Activated naive CD4-positive, alpha-beta T cell (primary cell): ENCODE data around the gene ACADVL.
A peak's percentile ranks its signal among the peaks of the same experiment; 100 is the strongest.
"Not testable (repeated sequence)": the region's sequence is repeated elsewhere in the genome, so short reads cannot be mapped to it uniquely, and the experiment has no call there.

Source experiments
- DNase-seq, 4 experiments: peaks; one replicate each; lab custom pipeline; 2025; lab: John Stamatoyannopoulos, UW

ACADVL gene

DNA sequence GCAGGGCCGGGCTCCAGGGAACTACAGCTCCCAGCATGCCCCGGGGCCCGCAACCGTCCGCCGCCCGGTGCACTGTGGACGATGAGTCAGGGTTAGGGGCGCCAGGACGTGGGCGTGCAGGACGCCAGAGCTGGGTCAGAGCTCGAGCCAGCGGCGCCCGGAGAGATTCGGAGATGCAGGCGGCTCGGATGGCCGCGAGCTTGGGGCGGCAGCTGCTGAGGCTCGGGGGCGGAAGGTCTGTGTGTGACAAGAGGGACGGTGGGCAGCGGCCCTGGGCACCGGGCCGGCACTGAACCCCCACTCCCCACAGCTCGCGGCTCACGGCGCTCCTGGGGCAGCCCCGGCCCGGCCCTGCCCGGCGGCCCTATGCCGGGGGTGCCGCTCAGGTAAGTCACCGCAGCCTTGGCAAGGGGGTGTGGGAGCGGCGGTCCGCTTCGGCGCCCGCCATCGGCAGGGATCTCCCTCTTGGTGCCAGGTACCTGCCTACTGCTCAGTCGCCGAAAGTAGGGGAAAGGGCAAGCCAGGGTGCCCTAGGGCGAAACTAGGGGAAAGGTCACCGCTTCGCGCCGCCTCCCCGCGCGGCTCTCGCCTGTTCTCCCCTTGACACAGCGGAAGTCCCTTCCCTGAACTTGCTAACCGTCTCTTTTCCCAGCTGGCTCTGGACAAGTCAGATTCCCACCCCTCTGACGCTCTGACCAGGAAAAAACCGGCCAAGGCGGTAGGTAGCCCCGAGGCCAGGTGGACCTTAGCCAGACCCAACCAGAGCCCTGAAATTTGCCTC, at the start of gene ACADVL, which contains the start of gene DLG4:
TSS of gene ACADVL (plus strand) at position 127 of the 781 bp plus-strand sequence. CDS start at position 174, 47 bp downstream.
TSS of gene DLG4 (minus strand) at position 25 of the 781 bp plus-strand sequence.
- DNase-seq: peak in 3 of 4 experiments; percentile 44 to 65 (median 63)

DNA sequence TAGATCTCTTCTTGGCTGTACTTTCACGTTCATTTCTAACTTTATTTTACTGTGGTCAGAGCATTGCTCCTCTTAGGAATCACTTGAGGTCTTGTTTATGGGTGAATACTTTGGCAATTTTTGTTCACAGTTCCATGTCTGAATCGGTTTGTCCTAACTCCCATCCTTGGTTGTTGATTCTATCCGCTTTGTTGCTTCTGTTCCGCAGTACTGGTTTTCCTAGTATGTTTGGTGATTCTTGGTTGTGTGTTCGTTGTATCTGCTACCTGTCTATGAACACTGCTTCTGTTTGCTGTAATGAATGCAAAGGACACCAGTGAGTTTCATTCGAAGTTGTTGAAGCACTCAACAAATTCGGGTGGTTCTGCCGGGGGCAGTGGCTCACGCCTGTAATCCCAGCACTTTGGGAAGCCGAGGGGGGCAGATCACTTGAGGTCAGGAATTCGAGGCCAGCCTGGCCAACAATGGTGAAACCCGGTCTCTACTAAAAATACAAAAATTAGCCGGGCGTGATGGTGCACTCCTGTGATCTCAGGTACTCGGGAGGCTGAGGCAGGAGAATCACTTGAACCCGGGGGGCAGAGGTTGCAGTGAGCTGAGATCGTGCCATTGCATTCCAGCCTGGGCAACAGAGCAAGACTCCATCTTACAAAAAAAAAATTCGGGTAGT, 47.1 kb upstream of the ACADVL start:
- not testable (repeated sequence) for DNase-seq

DNA sequence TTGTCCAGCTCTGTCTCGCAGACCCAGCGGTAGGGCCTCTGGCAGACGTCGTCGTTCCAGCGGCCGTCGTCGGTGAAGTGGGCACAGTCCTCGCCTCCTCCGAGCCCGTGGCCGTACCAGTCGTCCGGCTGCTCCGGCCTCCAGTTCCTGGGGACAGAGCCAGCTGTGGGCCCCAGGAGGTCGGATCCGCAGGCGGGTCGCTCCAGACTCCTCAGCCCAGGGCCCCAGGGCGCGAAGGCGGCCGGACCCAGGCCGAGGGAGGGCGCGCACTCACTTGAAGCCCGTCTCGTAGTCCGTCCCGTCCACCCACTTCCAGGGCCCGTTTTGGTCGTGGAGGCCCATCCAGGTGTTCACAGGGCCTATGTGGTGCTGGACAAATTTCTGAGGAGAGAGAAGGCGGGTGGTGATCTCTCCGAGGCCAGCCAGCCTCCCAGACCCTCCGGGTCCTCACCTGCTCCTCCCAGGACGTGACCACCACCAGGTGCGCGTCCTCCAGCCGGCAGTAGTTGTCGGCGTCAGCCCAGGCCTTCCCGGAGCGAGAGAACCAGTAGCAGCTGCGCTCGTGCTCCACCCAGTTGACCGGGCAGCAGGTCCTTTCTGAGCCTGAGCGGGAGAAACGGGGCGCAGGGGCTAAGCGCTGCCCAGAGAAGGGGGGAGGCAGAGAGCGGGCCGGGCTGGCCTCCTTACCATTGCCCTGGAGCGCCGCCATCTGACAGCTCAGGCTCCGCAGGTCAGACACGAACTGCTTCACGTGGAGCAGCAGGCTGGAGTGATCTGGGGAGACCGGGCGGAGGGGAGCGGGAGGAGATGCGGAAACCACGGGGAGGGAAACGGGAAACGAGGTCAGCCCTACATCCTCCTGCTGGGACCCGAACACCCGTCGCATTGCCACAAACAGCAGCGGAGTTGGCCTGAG, 45.8 kb upstream of the ACADVL start:
- DNase-seq: peak in 2 of 4 experiments; percentile 9 to 19

DNA sequence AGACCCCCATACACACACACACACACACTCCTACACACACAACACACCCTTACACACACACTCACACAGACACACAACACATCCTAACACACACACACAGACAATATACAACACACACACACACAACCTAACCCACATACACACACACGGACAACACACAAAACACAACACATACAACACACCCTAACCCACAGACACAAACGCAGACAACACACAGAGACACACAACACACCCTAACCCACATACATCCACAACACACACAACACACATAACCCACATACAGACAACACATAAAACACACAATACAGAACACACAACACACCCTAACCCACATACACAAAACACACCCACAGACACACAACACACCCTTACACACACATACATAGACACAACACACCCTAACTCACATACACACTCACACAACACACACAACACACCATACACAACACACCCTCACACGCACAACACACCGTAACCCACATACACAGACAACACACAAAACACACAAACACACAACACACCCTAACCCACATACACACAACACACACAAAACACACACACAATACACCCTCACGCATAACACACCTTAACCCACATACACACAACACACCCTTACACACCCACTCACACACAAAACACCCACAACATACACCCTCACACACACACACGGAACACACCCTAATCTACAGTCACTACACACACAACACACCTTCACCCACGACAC, 45.0 kb upstream of the ACADVL start:
- DNase-seq: no peak

DNA sequence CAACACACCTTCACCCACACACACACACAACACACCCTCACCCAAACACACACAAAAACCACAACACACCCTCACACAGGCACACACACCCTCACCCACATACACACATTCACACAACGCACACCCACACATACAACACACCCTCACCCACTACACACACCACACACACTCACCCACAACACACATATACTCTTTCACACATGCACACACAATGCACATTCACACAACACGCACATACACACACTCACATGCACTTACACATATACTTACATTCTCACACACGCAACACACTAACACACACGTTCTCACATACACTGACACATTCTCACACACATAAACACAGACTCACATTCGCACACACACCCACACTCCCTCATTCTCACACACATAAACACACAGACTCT, 44.4 kb upstream of the ACADVL start:
- DNase-seq: no peak

DNA sequence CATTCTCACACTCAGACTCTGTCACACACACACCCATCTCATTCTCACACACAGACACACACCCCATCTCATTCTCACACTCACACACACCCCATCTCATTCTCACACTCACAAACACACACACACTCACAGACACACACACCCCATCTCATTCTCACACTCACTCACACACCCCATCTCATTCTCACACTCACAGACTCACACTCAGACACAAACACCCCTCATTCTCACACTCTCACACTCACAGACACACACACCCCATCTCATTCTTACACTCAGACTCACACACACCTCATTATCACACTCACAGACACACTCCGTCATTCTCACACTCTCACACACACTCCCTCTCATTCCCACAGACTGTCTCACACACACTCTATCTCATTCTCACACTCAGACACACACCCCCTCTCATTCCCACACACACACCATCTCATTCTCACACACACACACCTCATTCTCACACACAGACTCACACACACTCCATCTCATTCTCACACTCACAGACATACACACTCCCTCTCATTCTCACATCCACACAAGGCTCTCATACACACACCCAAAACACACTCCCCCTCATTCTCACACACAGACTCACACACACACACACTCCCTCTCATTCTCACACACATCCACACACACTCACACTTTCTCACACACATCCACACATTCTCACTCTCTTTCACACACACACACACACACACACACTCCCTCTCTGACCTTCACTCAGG, 43.5 kb upstream of the ACADVL start:
- DNase-seq: no peak

DNA sequence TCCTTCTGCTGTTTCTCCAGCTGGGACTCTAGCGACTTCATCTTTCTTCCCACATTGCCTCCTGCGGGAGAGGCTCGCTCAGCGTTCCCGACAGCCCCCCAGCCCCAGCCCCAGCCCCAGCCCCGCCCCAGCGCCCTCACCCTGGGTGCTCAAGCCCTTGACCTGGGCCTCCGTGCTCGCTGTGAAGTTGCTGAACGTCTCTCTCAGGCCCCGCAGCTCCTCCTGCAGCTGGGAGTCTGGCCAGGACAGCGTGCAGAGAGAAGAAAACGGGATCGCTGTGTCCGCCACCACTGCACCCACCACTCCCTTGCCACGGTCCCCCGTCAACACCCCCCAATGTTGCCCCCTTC, 42.9 kb upstream of the ACADVL start:
- DNase-seq: no peak

DNA sequence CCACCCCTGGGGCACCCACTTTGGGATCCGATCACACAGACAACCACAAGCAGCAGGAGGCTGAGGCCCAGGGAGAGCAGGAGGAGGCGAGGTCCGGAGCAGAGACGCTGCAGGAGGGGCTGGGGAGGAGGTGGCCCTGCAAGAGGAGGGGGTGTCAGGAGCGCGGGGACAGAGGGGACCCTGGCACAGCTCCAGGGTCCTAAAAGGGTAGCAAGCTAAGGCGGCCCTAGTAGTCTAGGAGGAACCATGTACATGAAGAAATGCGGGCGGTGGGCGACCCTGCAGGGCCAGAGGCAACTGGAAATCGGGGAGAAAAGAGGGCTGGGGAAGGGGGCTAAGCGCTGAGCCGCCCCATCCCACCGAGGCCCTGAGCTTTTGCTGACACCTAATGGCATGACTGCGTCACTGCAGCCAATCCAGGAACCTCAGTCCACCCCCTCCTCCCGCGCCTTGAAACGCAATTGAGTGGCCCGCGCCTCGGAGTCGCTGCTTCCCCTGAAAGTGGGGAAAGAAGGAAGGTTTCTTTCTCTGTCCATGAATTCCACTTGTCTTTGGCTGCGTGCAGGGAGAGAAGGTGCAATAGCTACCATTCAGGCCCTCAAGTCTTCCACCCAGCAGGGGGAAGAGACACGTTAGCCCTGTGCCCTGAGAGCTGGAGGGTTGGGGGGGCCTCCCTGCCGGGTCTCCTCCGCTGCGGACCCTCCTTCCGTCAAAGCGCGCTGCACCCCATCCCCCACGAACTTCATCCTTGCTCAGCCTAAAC, 42.4 kb upstream of the ACADVL start:
- DNase-seq: peak in 3 of 4 experiments; percentile 24 to 52 (median 52)

DNA sequence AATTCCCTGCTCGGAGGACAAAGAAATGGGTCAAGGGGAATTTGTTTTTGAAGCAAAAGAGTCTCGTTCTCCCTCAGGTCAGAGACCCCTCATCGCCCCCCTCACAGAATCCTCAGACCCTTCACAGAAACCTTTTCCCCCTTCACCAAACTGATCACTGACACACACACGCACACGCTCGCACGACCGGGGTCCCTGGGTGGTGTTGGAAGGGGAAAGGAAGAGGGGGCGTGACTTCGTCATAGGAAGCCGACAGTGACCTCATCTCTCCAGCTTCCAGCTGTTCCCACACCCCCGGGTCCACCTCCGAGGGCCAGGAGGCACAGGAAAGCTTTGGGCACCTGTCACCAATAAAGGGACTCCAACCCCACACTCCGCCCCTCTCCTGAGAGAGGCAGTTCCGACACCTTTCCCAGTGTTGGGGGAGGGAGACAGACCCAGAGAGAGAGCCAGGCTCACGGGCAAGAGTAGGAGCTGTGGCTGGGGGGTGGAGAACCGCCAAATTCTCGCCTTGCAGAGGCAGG, 41.7 kb upstream of the ACADVL start:
- DNase-seq: no peak

DNA sequence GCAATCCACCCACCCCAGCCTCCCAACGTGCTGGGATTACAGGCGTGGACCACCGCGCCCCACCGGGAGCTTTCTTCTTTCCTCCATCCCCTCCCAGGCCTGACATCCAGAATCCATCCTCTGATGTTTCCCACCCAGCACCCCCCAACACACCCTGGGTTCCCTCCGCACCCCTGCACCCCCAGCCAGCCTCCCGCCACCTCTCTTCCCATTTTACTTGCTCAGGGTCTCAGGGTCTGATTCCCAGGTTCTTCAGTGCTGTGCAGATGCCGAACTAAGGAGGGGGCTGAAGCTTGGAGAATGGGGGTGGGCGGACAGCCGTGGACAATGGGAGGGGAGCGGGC, 40.8 kb upstream of the ACADVL start:
- no peak for DNase-seq

DNA sequence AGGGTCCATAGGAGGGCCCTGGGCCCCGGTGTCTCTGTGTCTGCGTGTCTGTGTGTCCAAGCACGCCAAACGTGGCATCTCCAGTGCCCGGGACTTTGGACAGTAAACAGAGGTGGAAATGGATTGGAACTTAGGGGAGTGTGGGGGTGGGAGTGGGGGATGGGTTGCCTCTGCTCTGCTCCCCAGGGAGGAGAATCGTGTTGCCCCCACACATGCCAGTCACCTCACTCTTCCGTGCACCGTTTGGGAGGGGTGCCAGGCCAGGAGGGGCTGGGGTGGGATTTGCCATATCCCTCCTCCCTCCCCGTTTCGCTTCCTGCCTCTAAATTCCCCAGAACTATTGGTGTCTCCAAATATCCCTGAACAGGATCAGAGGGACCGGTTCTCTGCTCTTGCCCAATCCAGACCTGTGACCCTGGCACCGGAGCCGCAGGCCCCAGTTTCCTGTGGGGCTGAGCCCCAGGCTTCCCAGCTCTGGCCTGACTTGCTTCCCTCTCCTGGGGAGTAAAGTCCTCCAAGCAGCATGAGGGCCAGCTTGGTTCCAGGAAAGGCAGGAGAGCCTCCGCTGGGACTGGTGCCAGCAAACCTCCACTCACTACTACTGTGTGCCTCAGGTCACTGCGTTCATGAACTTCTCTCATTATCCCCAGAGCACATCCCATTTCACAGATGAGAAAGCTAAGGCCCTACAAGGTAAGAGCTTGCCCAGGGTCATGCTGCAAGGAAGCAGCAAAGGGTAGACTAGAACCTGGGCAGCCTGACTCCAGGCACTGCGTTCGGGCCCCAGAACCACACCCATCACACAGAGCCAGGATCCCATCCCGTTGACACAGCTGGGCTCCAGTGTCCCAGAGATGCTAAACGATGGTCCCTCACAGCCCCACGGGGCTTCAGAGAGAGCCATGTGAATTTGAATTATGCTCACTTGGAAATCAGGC, 40.2 kb upstream of the ACADVL start, which contains the start of gene ASGR1:
TSS of gene ASGR1 (minus strand) at position 54 of the 938 bp plus-strand sequence. CDS start 807 bp downstream, outside the sequence.
- DNase-seq: no peak

DNA sequence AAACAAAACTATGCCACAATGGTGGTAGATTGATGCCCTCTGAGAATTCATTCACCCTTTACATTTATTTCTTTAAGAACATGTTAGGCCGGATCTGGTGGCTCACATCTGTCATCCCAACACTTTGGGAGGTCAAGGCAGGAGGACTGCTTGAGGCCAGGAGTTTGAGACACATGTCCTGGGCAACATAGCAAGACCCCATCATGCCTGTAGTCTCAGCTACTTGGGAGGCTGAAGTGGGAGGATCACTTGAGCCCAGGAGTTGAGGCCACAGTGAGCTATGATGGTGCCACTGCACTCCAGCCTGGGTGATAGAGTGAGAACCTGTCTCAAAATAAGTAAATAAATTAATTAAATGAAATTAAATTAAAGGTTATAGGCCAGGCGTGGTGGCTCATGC, 37.6 kb upstream of the ACADVL start:
- not testable (repeated sequence) for DNase-seq

DNA sequence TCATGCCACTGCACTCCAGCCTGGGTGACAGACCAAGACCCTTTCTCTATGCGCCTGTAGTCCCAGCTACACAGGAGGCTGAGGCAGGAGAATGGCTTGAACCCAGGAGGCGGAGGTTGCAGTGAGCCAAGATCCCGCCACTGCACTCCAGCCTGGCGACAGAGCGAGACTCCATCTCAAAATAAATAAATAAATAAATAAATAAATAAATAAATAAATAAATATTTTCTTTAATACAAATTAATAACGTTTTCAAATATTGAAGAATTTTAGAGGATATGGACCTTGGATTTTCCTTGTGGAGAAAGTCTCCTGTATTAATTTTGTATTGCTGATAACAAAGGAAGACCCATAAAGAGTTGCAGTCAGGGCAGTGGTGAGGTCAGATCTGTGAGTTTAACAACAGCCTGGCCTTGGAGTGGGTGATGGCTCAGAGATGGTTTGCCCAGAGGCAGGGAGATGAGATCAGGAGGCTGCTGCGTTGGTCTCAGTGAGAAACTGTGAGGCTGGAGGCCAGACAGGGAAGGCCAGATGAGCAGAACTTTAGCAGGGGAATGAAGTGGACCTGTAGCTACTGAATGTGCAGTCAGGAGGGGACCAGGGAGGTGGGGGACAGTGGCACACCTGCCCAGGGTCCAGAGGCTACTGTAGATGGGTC, 36.2 kb upstream of the ACADVL start:
- no peak for DNase-seq

DNA sequence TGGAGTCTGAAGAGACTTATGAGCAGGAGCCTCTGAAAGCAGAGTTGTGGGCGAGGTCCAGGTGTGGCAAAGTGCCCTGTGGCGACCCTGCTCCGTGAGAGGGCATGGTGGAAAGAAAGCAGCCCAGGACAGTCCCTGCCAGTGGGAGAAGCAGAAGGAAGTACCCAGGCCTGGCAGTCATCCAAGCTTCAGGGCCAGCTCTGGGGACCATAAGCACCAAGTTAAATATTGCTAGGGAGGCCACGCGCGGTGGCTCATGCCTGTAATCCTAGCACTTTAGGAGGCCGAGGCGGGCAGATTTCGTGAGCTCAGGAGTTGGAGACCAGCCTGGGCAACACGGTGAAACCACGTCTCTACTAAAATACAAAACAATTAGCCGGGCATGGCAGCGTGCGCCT, 35.6 kb upstream of the ACADVL start:
- DNase-seq: no peak

DNA sequence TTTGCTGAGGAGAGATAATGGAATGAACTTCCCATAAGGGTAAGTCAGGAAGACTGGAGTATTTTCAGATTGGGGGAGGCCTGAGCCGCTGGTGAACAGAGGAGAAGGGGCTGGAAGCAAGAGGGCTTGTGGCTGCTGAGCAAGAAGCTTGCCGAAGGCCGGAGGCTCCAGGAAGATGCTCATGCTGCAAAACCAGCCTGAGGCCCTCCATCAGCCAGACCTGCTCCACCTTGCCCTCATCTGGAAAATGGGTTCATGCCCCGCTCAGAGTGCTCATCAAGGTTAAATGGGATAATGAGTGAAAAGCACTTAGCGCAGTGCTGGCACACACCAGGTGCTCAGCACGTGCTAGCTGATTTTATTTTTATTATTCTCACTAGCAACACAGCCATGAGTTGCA, 35.1 kb upstream of the ACADVL start:
- no peak for DNase-seq

DNA sequence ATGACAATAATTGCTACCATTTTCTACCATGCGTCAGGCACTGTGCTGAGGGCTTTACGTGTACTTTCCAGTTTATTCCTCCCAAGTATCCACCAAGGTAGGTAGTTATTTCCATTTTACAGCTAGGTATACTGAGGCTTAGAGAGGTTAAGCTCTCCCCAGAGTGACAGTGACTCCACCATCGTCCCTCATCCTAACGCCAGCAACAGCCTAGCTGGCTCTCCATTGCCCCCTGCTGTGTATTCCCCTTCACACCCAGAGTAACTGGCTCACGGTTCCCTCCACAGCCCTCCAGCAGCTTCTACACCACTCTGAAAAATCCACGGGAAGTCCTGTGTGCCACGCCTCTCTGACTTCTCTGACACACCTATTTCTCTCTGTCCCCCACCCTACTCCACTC, 33.5 kb upstream of the ACADVL start:
- no peak for DNase-seq

DNA sequence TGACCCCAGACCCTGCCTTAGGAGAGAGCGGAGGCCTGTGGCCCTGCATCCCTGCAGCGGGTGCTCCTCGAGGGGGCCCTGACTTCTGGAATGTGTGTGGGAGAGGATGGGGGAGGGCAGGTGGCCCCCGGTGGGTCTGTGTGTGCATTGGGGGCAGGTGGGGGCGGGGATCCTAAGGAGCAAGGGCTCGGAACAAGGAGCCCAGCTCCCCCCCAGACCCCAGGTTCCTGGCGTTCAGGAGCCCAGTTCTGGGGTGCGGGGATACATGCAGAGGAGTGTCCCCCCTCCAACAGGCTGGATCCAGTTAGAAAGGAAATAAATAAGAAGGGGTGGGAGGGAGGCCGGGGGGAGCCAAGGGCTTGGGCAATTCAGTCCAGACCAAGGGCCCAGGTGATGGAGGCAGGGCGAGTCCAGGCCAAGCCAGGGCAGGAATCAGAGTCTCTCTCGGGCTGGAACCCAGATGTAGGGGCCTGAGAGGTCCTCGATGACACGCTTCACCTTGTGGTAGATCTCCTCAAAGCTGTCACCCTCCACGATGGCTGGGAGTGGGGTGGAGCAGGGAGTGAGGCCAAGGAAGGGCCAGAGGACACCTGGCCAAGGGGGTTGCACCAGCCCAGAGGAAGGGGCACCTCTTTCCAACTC, 29.3 kb upstream of the ACADVL start:
- no peak for DNase-seq

DNA sequence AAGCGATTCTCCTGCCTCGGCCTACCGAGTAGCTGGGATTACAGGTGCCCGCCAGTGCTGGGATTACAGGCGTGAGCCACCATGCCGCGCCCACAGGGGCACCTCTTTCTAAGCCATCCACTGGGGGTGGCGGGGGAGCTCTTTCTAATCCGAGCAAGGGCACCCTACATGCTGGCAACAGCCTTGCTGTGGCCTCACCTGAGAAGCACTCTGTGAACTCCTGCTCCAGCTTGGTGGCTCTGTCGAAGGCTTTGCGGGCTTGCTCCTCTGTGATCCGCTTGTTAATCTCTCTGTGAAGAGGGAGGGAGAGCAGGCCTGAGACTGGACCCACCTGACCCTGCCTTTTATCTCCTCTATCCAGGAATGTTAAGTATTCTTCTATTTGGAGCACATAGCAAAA, 28.7 kb upstream of the ACADVL start:
- no peak for DNase-seq
